ENCODE measurements around the gene TMEM106C. TPM values are rescaled to one million over a fixed set of nuclear protein-coding genes. Genes with fewer than 3 reads are reported as not detected.

Gene TMEM106C
- total and polyA plus RNA-seq, 2 experiments from 2014 or later = 69.4 to 79.8 TPM

- Histone ChIP-seq H3K9ac (peak overlapping the region; percentile 64; the same call in 1 of the 2 replicates), H4K20me1 (ENCODE audit: insufficient read depth) (no peaks in the 10 kb centered on the region), H3K4me2 (ENCODE audit: unreplicated experiment) (peak overlapping the region; percentile 98), H3K4me1 (ENCODE audit: insufficient read depth) (0 out of 2 replicates have a peak, but pooled peaks cover 4% of the 10 kb centered on the region), H3K27me3 (replicated peaks; ENCODE audit: insufficient read depth) (no peaks in the 10 kb centered on the region), H3K36me3 (ENCODE audit: low read depth) (no peaks in the 10 kb centered on the region), H3F3A (ENCODE audit: insufficient read depth) (0 out of 2 replicates have a peak, but pooled peaks cover 3% of the 10 kb centered on the region), H3K9me3 (ENCODE audit: low read depth) (no peaks in the 10 kb centered on the region), H2AFZ (peak overlapping the region; percentile 100), H3K9me2 (ENCODE audit: insufficient read depth) (no peaks in the 10 kb centered on the region), H3K4me3 (peak overlapping the region; percentile 98), H3K27ac (no peak overlapping the region), H3K79me2 (ENCODE audit: insufficient read depth) (no peaks in the 10 kb centered on the region)
- in situ Hi-C loops (cut with MboI) = no loop called here
- TF ChIP-seq EZH2phosphoT487 (IDR thresholded peaks at IDR 0.05; ENCODE audit: insufficient read depth, low read depth) (no peak), EZH2 (IDR thresholded peaks at IDR 0.05; ENCODE audit: insufficient read depth, poor library complexity, severe bottlenecking) (no peak)
- WGBS, 2 experiments (ENCODE audit: low coverage in 1 of 2, low lambda C conversion rate in 2 of 2, missing lambda C conversion rate in 2 of 2) = 17 to 19% methylated on average over 18 of the region's 18 CpGs
- peak; percentile 44 for DNase-seq
These were observed 821 bp downstream of the TMEM106C start for GRCh38 chr12:47964106-47964728.

GRCh38 chr12:47965581-47965980 lies 2.2 kb downstream of the TMEM106C start:
- no peaks in the 10 kb centered on the region for H3K79me2 ChIP-seq (ENCODE audit: insufficient read depth)
- H3K9me2 ChIP-seq (ENCODE audit: insufficient read depth) = no peaks in the 10 kb centered on the region
- 0 out of 2 replicates have a peak, but pooled peaks cover 3% of the 10 kb centered on the region for H3F3A ChIP-seq (ENCODE audit: insufficient read depth)
- H3K9me3 ChIP-seq (ENCODE audit: low read depth) = no peaks in the 10 kb centered on the region
- no peak overlapping the region for H3K4me2 ChIP-seq (ENCODE audit: unreplicated experiment)
- in situ Hi-C loops (cut with MboI) = no loop called here
- H3K27ac ChIP-seq = no peak overlapping the region
- H3K4me3 ChIP-seq = no peak overlapping the region
- H3K9ac ChIP-seq = no peak overlapping the region
- TF ChIP-seq EZH2 (IDR thresholded peaks at IDR 0.05; ENCODE audit: insufficient read depth, poor library complexity, severe bottlenecking) = no peak
- no peak for TF ChIP-seq EZH2phosphoT487 (IDR thresholded peaks at IDR 0.05; ENCODE audit: insufficient read depth, low read depth)
- WGBS, 2 experiments (ENCODE audit: low coverage in 1 of 2, low lambda C conversion rate in 2 of 2, missing lambda C conversion rate in 2 of 2) = 98 to 99% methylated on average over 3 of the region's 3 CpGs
- no peak overlapping the region for H2AFZ ChIP-seq
- H3K4me1 ChIP-seq (ENCODE audit: insufficient read depth) = 0 out of 2 replicates have a peak, but pooled peaks cover 4% of the 10 kb centered on the region
- no peaks in the 10 kb centered on the region for H3K27me3 ChIP-seq (replicated peaks; ENCODE audit: insufficient read depth)
- H3K36me3 ChIP-seq (ENCODE audit: low read depth) = no peaks in the 10 kb centered on the region
- no peak for DNase-seq
- H4K20me1 ChIP-seq (ENCODE audit: insufficient read depth) = no peaks in the 10 kb centered on the region

- TF ChIP-seq EZH2 (IDR thresholded peaks at IDR 0.05; ENCODE audit: insufficient read depth, poor library complexity, severe bottlenecking) (no peak), EZH2phosphoT487 (IDR thresholded peaks at IDR 0.05; ENCODE audit: insufficient read depth, low read depth) (no peak)
- in situ Hi-C loops (cut with MboI) = no loop called here
- Histone ChIP-seq H3K27me3 (replicated peaks; ENCODE audit: insufficient read depth) (no peaks in the 10 kb centered on the region), H3K4me3 (no peak overlapping the region), H3K9ac (no peak overlapping the region), H3K4me1 (ENCODE audit: insufficient read depth) (0 out of 2 replicates have a peak, but pooled peaks cover 4% of the 10 kb centered on the region), H3K79me2 (ENCODE audit: insufficient read depth) (no peaks in the 10 kb centered on the region), H3K9me3 (ENCODE audit: low read depth) (no peaks in the 10 kb centered on the region), H3K9me2 (ENCODE audit: insufficient read depth) (no peaks in the 10 kb centered on the region), H3K4me2 (ENCODE audit: unreplicated experiment) (no peak overlapping the region), H2AFZ (no peak overlapping the region), H3K27ac (no peak overlapping the region), H4K20me1 (ENCODE audit: insufficient read depth) (no peaks in the 10 kb centered on the region), H3F3A (ENCODE audit: insufficient read depth) (0 out of 2 replicates have a peak, but pooled peaks cover 3% of the 10 kb centered on the region), H3K36me3 (ENCODE audit: low read depth) (no peaks in the 10 kb centered on the region)
- peak; percentile 49 for DNase-seq
- WGBS, 2 experiments (ENCODE audit: low coverage in 1 of 2, low lambda C conversion rate in 2 of 2, missing lambda C conversion rate in 2 of 2) = 18% methylated on average over 5 of the region's 5 CpGs
These were observed 4.3 kb downstream of the TMEM106C start for GRCh38 chr12:47967461-47968321.

GRCh38 chr12:47969845-47970244 lies 6.4 kb downstream of the TMEM106C start:
- 60 to 70% methylated on average over 3 of the region's 3 CpGs for WGBS, 2 experiments (ENCODE audit: low coverage in 1 of 2, low lambda C conversion rate in 2 of 2, missing lambda C conversion rate in 2 of 2)
- Histone ChIP-seq H3K4me2 (ENCODE audit: unreplicated experiment) (no peak overlapping the region), H4K20me1 (ENCODE audit: insufficient read depth) (no peaks in the 10 kb centered on the region), H3F3A (ENCODE audit: insufficient read depth) (0 out of 2 replicates have a peak, but pooled peaks cover 3% of the 10 kb centered on the region), H3K4me1 (ENCODE audit: insufficient read depth) (no peaks in the 10 kb centered on the region), H3K27me3 (replicated peaks; ENCODE audit: insufficient read depth) (no peaks in the 10 kb centered on the region), H3K9me3 (ENCODE audit: low read depth) (no peaks in the 10 kb centered on the region), H3K27ac (no peak overlapping the region), H3K9ac (no peak overlapping the region), H3K36me3 (ENCODE audit: low read depth) (no peaks in the 10 kb centered on the region), H3K9me2 (ENCODE audit: insufficient read depth) (no peaks in the 10 kb centered on the region), H3K79me2 (ENCODE audit: insufficient read depth) (no peaks in the 10 kb centered on the region), H2AFZ (no peak overlapping the region), H3K4me3 (no peak overlapping the region)
- TF ChIP-seq EZH2 (IDR thresholded peaks at IDR 0.05; ENCODE audit: insufficient read depth, poor library complexity, severe bottlenecking) (no peak), EZH2phosphoT487 (IDR thresholded peaks at IDR 0.05; ENCODE audit: insufficient read depth, low read depth) (no peak)
- in situ Hi-C loops (cut with MboI) = no loop called here
- DNase-seq = no peak

Measured in GM23248 (cell line).